Islet of Langerhans (tissue), 1 donor: ENCODE results near the gene TTC28.
"Not testable (repeated sequence)": the region's sequence is repeated elsewhere in the genome, so short reads cannot be mapped to it uniquely, and the experiment has no call there.

ENCODE experiments used
- FAIRE-seq: peaks from one replicate; lab custom pipeline; 2011; peaks lifted over from hg19 to GRCh38; lab: Jason Lieb, UNC

Gene TTC28

GRCh38 chr22:28402539-28402938 lies 277.1 kb downstream of the TTC28 start:
- no peak for FAIRE-seq

GRCh38 chr22:28402060-28402459 lies 277.6 kb downstream of the TTC28 start:
- no peak for FAIRE-seq

- FAIRE-seq, result no peak
Measured at GRCh38 chr22:28398981-28399380, 280.7 kb downstream of the TTC28 start.

GRCh38 chr22:28398355-28398754 lies 281.3 kb downstream of the TTC28 start:
- no peak for FAIRE-seq

DNA sequence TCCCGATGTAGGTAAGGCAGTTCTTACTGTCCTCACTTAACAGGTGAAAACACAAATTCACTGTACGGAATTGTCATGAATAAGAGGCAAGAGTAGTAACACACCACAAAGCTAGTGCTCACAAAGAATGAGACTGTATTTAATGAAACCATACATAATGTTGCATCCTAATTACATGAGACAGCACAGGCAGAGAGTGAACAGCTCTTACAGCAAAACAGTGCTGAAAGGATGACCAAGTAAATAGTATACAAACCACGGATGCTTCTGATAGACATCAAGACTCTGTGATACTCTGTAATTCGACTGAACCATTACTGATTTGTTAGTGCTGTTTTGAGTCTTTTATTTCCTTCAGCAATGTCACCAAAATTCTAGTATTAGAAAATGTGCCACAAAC lies 282.3 kb downstream of the TTC28 start:
- FAIRE-seq, result no peak

- FAIRE-seq, result no peak
Measured at GRCh38 chr22:28395920-28396753, 283.5 kb downstream of the TTC28 start.

GRCh38 chr22:28395520-28395919 lies 284.1 kb downstream of the TTC28 start:
- no peak for FAIRE-seq

- FAIRE-seq, result no peak
Measured at GRCh38 chr22:28394513-28395110, 285.0 kb downstream of the TTC28 start.

- FAIRE-seq, result no peak
Measured at GRCh38 chr22:28381429-28382167, 298.0 kb downstream of the TTC28 start.

DNA sequence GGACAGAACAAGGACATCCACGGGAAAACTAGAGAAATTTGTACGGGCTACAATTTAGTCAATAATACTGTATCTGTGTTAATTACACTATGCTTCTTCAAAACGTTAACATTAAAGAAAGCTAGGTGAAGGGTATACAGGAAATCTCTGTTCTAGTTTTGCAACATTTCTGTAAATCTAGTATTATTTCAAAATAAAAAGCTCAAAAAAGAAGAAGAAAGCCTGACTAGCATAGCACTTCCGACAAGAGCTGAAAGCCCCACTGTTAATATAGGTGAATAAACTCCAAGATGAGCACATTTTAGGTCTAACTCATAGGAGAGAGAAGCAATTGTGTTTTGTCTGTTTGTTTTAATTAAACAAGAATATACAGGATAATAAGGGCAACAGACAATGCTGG lies 299.7 kb downstream of the TTC28 start:
- FAIRE-seq, result no peak

GRCh38 chr22:28379075-28379779 lies 300.4 kb downstream of the TTC28 start:
- no peak for FAIRE-seq

DNA sequence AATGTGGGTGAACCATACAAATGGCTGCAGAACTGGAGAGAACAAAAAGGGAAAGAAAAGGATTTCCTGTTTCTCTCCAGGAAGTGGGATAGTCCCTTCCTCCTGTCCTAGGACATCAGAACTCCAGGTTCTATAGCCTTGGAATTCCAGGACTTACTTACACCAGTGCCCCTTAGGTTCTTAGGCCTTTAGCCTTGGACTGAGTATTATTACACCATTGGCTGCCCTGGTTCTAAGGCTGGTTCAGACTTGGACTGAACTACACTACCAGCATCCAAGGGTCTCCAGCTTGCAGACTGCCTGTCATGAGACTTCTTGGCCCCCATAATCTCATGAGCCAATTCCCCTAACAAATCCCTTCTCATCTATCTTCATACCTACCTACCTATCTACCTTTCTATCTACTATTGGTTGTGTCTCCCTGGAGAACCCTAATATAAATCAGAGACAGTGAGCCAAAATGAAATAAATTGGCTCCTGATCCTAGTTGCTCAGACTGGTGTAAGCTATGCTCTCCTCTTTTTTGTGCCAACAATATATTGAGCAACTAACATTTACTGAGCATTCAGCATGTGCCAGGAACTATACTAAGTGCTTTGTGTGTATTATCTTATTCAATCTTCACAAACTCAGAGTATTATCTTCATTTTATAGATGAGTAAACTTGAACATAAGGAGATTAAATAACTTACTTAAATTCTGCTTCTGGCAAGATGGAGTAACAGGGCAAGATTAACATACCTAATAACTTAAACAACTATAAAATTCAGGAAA lies 303.7 kb downstream of the TTC28 start:
- FAIRE-seq, result no peak

GRCh38 chr22:28373831-28374230 lies 305.8 kb downstream of the TTC28 start:
- peak; percentile 36 for FAIRE-seq

DNA sequence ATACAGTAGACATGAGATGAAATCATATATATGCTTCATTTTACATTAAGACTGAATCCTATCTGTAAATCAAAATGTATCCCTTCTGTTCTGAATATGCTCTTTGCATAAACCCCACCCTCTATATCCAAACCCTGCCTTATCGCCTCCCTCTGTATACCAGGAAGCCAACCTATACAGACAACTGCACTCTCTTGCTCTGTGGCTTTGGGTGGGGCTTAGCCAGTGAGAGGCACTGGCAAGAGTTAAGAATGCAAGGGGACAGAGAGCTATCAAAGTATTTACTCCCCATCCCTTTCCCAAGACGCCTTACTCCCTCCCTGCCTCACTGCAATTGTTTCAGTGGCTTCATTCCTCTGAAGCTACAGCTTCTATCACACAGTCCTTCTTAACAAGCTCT lies 309.8 kb downstream of the TTC28 start:
- FAIRE-seq, result no peak

DNA sequence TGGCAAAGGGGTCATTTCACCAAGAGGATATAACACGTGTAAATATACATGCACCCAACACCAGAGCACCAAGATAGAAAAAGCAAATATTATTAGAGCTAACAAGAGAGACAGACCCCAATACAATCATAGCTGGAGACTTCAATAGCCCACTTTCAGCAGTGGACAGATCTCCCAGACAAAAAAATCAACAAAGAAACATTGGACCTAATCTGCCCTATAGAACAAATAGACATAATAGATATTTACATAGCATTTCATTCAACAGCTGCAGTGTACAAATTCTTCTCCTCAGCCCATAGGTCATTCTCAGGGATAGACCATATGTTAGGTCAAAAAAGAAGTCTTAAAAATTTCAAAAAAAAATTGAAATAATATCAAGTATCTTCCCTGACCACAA lies 312.8 kb downstream of the TTC28 start:
- no peak for FAIRE-seq

- no peak for FAIRE-seq
Measured at GRCh38 chr22:28365371-28365770, 314.3 kb downstream of the TTC28 start.

DNA sequence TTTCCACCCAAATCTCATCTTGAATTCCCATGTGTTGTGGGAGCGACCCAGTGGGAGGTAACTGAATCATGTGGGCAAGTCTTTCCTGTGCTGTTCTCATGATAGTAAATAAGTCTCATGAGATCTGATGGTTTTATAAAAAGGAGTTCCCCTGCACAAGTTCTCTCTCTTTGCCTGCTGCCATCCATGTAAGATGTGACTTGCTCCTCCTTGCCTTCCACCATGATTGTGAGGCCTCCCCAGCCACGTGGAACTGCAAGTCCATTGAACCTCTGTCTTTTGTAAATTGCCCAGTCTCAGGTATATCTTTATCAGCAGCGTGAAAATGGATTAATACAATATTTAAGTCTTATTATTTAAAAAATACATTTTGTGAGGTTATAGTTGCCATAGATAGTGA lies 315.5 kb downstream of the TTC28 start:
- FAIRE-seq, result not testable (repeated sequence)

DNA sequence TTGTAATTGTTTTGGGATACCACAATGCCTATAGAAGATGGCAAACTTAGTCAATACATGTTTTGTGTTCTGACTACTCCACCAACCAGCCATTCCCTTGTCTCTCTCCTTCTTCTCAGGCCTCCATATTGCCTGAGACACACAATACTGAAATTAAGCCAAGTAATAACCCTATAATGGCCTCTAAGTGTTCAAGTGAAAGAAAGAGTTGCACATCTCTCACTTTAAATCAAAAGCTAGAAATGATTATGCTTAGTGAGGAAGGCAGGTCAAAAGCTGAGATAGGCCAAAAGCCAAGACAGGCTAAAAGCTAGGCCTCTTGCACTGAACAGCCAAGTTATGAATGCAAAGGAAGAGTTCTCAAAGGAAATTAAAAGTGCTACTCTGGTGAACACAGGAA lies 318.7 kb downstream of the TTC28 start:
- FAIRE-seq, result no peak

DNA sequence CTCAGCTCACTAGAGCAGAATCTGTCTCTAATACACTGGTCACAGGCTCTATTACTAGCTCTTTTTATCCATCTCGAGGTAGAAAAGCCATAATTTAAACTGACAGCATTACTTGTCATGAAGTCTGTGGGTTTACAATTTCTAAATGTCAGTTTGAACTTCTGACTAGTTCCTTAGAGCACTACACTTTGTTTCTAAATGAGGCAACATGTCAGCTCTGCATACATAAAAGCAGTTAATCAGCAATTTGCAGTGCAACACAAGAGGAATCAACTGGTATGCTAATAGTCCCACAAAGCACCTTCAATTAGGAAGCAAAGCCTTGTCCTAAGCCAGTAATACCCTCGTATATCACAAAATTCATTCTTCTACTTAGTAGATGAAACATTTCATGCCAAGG lies 321.3 kb downstream of the TTC28 start:
- FAIRE-seq, result no peak

GRCh38 chr22:28357193-28357592 lies 322.4 kb downstream of the TTC28 start:
- no peak for FAIRE-seq

DNA sequence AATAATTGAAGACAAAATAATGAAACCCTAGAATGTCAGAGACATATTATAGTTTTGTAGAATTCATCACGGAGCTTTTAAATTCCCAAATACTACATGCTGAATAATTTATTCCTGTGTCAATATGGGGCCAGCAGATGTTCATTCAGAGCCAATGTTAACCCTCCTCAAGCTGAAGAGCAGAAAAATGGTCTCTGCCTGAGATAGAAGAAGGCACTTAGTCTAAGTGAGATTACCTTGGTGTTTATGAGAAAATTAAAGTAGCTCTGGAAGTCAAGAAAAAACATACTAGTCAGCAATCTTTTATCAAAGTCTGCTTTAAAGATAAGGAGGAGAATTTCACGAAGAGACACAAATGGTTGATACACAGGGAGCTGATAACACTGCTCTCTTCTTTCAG lies 328.2 kb downstream of the TTC28 start:
- FAIRE-seq, result no peak
